Esophagus squamous epithelium (tissue), 4 donors: ENCODE data around the gene ADIG.

Experiments used
- CTCF ChIP-seq, 6 experiments: fragments of 450-650 bp in 4 of 6; fragments of 200-600 bp in 2 of 6; sonication (generic) in 2 of 6; IDR thresholded peaks; one replicate each; pipeline ENCODE4 v1.5.1; 2016 to 2019; ENCODE audit warnings: antibody characterized with exemption in 6 of 6, mild to moderate bottlenecking in 4 of 6, moderate library complexity in 4 of 6
- POLR2A ChIP-seq, 4 donors: fragments of 450-650 bp; IDR thresholded peaks; one replicate each; pipeline ENCODE4 v1.6.1; 2017; ENCODE audit warnings: antibody characterized with exemption in 4 of 4, mild to moderate bottlenecking in 4 of 4, moderate library complexity in 3 of 4

- TF ChIP-seq CTCF (IDR thresholded peaks at IDR 0.05), result no peak
- TF ChIP-seq POLR2A (IDR thresholded peaks at IDR 0.05), result no peak
Measured at GRCh38 chr20:38538789-38539188, 42.2 kb upstream of the ADIG start.
